Measurements from ENCODE around the gene KLHL11.

KLHL11 gene

GRCh38 chr17:41906465-41907184 is 41.4 kb upstream of the KLHL11 start:
- H3K4me1 ChIP-seq (ENCODE audit: insufficient read depth, low read length, severe bottlenecking), result no peaks in the 10 kb centered on the region
- H3K9me3 ChIP-seq (ENCODE audit: low read length), result no peaks in the 10 kb centered on the region
- no peaks in the 10 kb centered on the region for H4K20me1 ChIP-seq (ENCODE audit: insufficient read depth, low read length)
- H3K9me2 ChIP-seq (ENCODE audit: low read depth, low read length), result no peaks in the 10 kb centered on the region
- no peak overlapping the region for H2AFZ ChIP-seq (ENCODE audit: low read length)
- TF ChIP-seq EZH2 (IDR thresholded peaks at IDR 0.05; ENCODE audit: borderline replicate concordance, low read length), result no peak
- TF ChIP-seq, protein P1, sequence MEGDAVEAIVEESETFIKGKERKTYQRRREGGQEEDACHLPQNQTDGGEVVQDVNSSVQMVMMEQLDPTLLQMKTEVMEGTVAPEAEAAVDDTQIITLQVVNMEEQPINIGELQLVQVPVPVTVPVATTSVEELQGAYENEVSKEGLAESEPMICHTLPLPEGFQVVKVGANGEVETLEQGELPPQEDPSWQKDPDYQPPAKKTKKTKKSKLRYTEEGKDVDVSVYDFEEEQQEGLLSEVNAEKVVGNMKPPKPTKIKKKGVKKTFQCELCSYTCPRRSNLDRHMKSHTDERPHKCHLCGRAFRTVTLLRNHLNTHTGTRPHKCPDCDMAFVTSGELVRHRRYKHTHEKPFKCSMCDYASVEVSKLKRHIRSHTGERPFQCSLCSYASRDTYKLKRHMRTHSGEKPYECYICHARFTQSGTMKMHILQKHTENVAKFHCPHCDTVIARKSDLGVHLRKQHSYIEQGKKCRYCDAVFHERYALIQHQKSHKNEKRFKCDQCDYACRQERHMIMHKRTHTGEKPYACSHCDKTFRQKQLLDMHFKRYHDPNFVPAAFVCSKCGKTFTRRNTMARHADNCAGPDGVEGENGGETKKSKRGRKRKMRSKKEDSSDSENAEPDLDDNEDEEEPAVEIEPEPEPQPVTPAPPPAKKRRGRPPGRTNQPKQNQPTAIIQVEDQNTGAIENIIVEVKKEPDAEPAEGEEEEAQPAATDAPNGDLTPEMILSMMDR (IDR thresholded peaks at IDR 0.05; ENCODE audit: low read length), result no peak
- H3K4me3 ChIP-seq (ENCODE audit: low read depth, low read length, poor library complexity, severe bottlenecking), result no peak overlapping the region
- no peaks in the 10 kb centered on the region for H3F3A ChIP-seq (ENCODE audit: insufficient read depth, low read length)
- H3K27ac ChIP-seq (ENCODE audit: low read depth, low read length, poor library complexity, severe bottlenecking), result no peak overlapping the region
- H3K4me2 ChIP-seq (ENCODE audit: low read length), result no peak overlapping the region
- H3K79me2 ChIP-seq (ENCODE audit: insufficient read depth, low read length), result no peaks in the 10 kb centered on the region
- H3K9ac ChIP-seq (ENCODE audit: low read length), result no peak overlapping the region
- H3K36me3 ChIP-seq (ENCODE audit: insufficient read depth, low read length), result peaks cover 98% of the 10 kb centered on the region
- no peaks in the 10 kb centered on the region for H3K27me3 ChIP-seq (ENCODE audit: insufficient read depth, low read length)

DNA sequence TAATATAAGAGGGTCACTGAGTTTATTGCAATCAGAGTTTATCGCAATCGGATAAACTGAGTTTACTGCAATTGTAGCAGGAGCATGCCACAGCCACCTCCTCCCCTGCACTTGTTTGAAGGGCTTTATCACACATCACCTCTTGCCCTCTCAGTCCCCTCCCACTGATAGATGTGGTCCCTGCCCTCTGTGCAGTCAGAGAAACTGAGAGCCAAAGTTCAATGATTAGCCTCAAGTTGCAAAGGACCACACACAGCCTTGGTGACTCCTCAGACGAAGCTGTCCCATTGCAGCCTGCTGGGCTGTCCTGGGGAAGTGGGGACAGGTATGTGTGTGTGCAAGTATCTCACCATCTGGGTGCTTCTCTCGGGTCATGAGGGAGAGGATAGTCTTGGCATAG is 39.9 kb upstream of the KLHL11 start:
- no peaks in the 10 kb centered on the region for H3K27me3 ChIP-seq (ENCODE audit: insufficient read depth, low read length)
- H3K9me2 ChIP-seq (ENCODE audit: low read depth, low read length), result no peaks in the 10 kb centered on the region
- H3K4me2 ChIP-seq (ENCODE audit: low read length), result no peak overlapping the region
- no peaks in the 10 kb centered on the region for H3F3A ChIP-seq (ENCODE audit: insufficient read depth, low read length)
- peaks cover 98% of the 10 kb centered on the region for H3K36me3 ChIP-seq (ENCODE audit: insufficient read depth, low read length)
- no peaks in the 10 kb centered on the region for H4K20me1 ChIP-seq (ENCODE audit: insufficient read depth, low read length)
- H2AFZ ChIP-seq (ENCODE audit: low read length), result no peak overlapping the region
- no peak overlapping the region for H3K4me3 ChIP-seq (ENCODE audit: low read depth, low read length, poor library complexity, severe bottlenecking)
- no peaks in the 10 kb centered on the region for H3K9me3 ChIP-seq (ENCODE audit: low read length)
- H3K27ac ChIP-seq (ENCODE audit: low read depth, low read length, poor library complexity, severe bottlenecking), result no peak overlapping the region
- no peak overlapping the region for H3K9ac ChIP-seq (ENCODE audit: low read length)
- no peak for TF ChIP-seq EZH2 (IDR thresholded peaks at IDR 0.05; ENCODE audit: borderline replicate concordance, low read length)
- H3K4me1 ChIP-seq (ENCODE audit: insufficient read depth, low read length, severe bottlenecking), result no peaks in the 10 kb centered on the region
- H3K79me2 ChIP-seq (ENCODE audit: insufficient read depth, low read length), result no peaks in the 10 kb centered on the region

DNA sequence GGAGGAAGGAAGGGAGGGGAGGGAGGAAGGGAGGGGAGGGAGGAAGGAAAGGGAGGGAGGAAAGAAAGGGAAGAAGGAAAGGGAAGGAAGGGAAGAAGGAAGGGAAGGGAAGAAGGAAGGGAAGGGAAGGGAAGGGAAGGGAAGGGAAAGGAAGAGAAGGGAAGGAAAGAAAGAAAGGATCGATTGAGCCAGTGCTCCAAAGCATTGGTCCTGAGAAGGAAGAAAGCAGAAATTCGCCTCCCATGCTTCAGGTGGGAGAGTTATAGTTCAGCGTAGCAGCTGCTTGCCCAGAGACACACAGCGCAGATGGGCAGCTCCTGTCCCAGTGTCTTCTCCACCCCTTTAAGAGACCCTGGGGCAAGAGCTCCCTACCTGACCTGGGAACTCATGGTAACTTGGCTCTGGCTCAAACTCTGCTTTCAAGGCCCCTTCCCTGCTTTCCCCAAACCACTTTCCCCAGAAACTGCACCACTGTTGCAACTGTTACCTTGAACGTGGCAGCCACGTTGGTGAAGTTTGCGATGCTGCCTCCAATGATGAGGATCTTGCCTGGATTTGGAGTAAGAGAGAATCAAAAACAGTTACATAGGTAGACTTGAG is 39.1 kb upstream of the KLHL11 start:
- Histone ChIP-seq H3K79me2 (ENCODE audit: insufficient read depth, low read length) (no peaks in the 10 kb centered on the region), H3K27ac (ENCODE audit: low read depth, low read length, poor library complexity, severe bottlenecking) (no peak overlapping the region), H2AFZ (ENCODE audit: low read length) (no peak overlapping the region), H3K36me3 (ENCODE audit: insufficient read depth, low read length) (peaks cover 96% of the 10 kb centered on the region), H3K4me1 (ENCODE audit: insufficient read depth, low read length, severe bottlenecking) (no peaks in the 10 kb centered on the region), H3K9ac (ENCODE audit: low read length) (no peak overlapping the region), H4K20me1 (ENCODE audit: insufficient read depth, low read length) (no peaks in the 10 kb centered on the region), H3K9me3 (ENCODE audit: low read length) (no peaks in the 10 kb centered on the region), H3K27me3 (ENCODE audit: insufficient read depth, low read length) (no peaks in the 10 kb centered on the region), H3K4me3 (ENCODE audit: low read depth, low read length, poor library complexity, severe bottlenecking) (no peak overlapping the region), H3K9me2 (ENCODE audit: low read depth, low read length) (no peaks in the 10 kb centered on the region), H3F3A (ENCODE audit: insufficient read depth, low read length) (no peaks in the 10 kb centered on the region), H3K4me2 (ENCODE audit: low read length) (no peak overlapping the region)
- TF ChIP-seq EZH2 (IDR thresholded peaks at IDR 0.05; ENCODE audit: borderline replicate concordance, low read length), result no peak
- TF ChIP-seq, protein P1 (IDR thresholded peaks at IDR 0.05; ENCODE audit: low read length), result no peak

Measured in OCI-LY1 (cell line).